H9 (cell line): ENCODE results near the gene BAZ1B. TPM values are rescaled to one million over a fixed set of nuclear protein-coding genes. Genes with fewer than 3 reads are reported as not detected.

Source experiments
- DNase-seq: peaks from one replicate; pipeline ENCODE4 v3.0.0-alpha.2; 2017
- H2AFZ ChIP-seq: one replicate; pipeline ENCODE4 v1.6.1; 2013; ENCODE audit warnings: mild to moderate bottlenecking, low read length, control low read depth, moderate library complexity
- H2AK5ac ChIP-seq: 2 replicates; pipeline ENCODE4 v1.6.1; 2013; ENCODE audit warnings: low read length, control low read depth, mixed read lengths; ENCODE audit not compliant: insufficient read length
- H2BK120ac ChIP-seq: one replicate; pipeline ENCODE4 v1.6.1; 2013; ENCODE audit warnings: low read depth, mild to moderate bottlenecking, low read length, control low read depth, inconsistent platforms; ENCODE audit not compliant: poor library complexity, severe bottlenecking
- H2BK12ac ChIP-seq: 2 replicates; pipeline ENCODE4 v1.6.1; 2013; ENCODE audit warnings: low read length, control low read depth, mixed read lengths, low read depth; ENCODE audit not compliant: insufficient read length
- H2BK15ac ChIP-seq: 2 replicates; pipeline ENCODE4 v1.6.1; 2013; ENCODE audit warnings: low read depth, low read length, control low read depth
- H2BK20ac ChIP-seq: one replicate; pipeline ENCODE4 v1.6.1; 2013; ENCODE audit warnings: low read depth, mild to moderate bottlenecking, low read length, control low read depth, inconsistent platforms; ENCODE audit not compliant: poor library complexity, severe bottlenecking
- H2BK5ac ChIP-seq: 2 replicates; pipeline ENCODE4 v1.6.1; 2013; ENCODE audit warnings: low read length, control low read depth, mixed read lengths; ENCODE audit not compliant: insufficient read length
- H3K14ac ChIP-seq: 2 replicates; pipeline ENCODE4 v1.6.1; 2013; ENCODE audit warnings: low read length, control low read depth; ENCODE audit not compliant: insufficient read depth
- H3K18ac ChIP-seq: 2 replicates; pipeline ENCODE4 v1.6.1; 2013; ENCODE audit warnings: low read depth, mild to moderate bottlenecking, mixed read lengths, low read length, control low read depth; ENCODE audit not compliant: insufficient read length
- H3K23ac ChIP-seq: 2 replicates; pipeline ENCODE4 v1.6.1; 2013; ENCODE audit warnings: low read length, control low read depth, mixed read lengths, low read depth; ENCODE audit not compliant: insufficient read length
- H3K23me2 ChIP-seq: 2 replicates; pipeline ENCODE4 v1.6.1; 2013; ENCODE audit warnings: low read depth, mild to moderate bottlenecking, mixed read lengths, low read length, control low read depth; ENCODE audit not compliant: insufficient read length, poor library complexity, severe bottlenecking
- H3K27ac ChIP-seq: 2 replicates; pipeline ENCODE4 v1.5.1; 2013; ENCODE audit warnings: low read length, control low read depth, mixed read lengths, low read depth; ENCODE audit not compliant: insufficient read length
- H3K27me3 ChIP-seq: 2 replicates; pipeline ENCODE4 v1.6.1; 2013; ENCODE audit warnings: low read length, control low read depth, inconsistent platforms; ENCODE audit not compliant: insufficient read depth
- H3K4ac ChIP-seq: 2 replicates; pipeline ENCODE4 v1.6.1; 2013; ENCODE audit warnings: low read depth, mild to moderate bottlenecking, control low read depth, inconsistent platforms, low read length, moderate library complexity
- H3K4me1 ChIP-seq: 2 replicates; pipeline ENCODE4 v1.6.1; 2013; ENCODE audit warnings: low read length, control low read depth, inconsistent platforms; ENCODE audit not compliant: insufficient read depth
- H3K4me2 ChIP-seq: 2 replicates; pipeline ENCODE4 v1.6.1; 2013; ENCODE audit warnings: low read length, control low read depth, mixed read lengths; ENCODE audit not compliant: insufficient read length, insufficient read depth
- H3K56ac ChIP-seq: 2 replicates; pipeline ENCODE4 v1.6.1; 2013; ENCODE audit warnings: low read depth, mild to moderate bottlenecking, mixed read lengths, low read length, control low read depth; ENCODE audit not compliant: insufficient read length
- H3K79me1 ChIP-seq: 2 replicates; pipeline ENCODE4 v1.6.1; 2013; ENCODE audit warnings: low read depth, mild to moderate bottlenecking, moderate library complexity, low read length, control low read depth, inconsistent platforms; ENCODE audit not compliant: insufficient read depth, poor library complexity, severe bottlenecking
- H3K79me2 ChIP-seq: 2 replicates; pipeline ENCODE4 v1.6.1; 2013; ENCODE audit warnings: low read length, control low read depth, inconsistent platforms; ENCODE audit not compliant: insufficient read depth
- H3K9ac ChIP-seq: 2 replicates; pipeline ENCODE4 v1.6.1; 2013; ENCODE audit warnings: low read length, control low read depth, mixed read lengths; ENCODE audit not compliant: insufficient read length; ENCODE audit errors: extremely low read depth
- H3K9me3 ChIP-seq: one replicate; pipeline ENCODE4 v1.6.1; 2013; ENCODE audit warnings: low read depth, low read length, inconsistent platforms; ENCODE audit not compliant: control insufficient read depth
- H3T11ph ChIP-seq: one replicate; pipeline ENCODE4 v1.6.1; 2013; ENCODE audit warnings: mild to moderate bottlenecking, low read length, control low read depth, inconsistent platforms
- H4K20me1 ChIP-seq: one replicate; pipeline ENCODE4 v1.6.1; 2013; ENCODE audit not compliant: control insufficient read depth, insufficient read length, insufficient read depth
- H4K5ac ChIP-seq: 2 replicates; pipeline ENCODE4 v1.6.1; 2013; ENCODE audit warnings: low read depth, mild to moderate bottlenecking, mixed read lengths, low read length, control low read depth; ENCODE audit not compliant: insufficient read length
- H4K8ac ChIP-seq: replicated peaks from 2 replicates; pipeline ENCODE4 v1.6.1; 2013; ENCODE audit warnings: low read length, control low read depth, mixed read lengths, low read depth; ENCODE audit not compliant: insufficient read length
- H4K91ac ChIP-seq: 2 replicates; pipeline ENCODE4 v1.6.1; 2013; ENCODE audit warnings: low read depth, mild to moderate bottlenecking, moderate library complexity, mixed read lengths, low read length, control low read depth; ENCODE audit not compliant: insufficient read length
- H3K27ac Mint-ChIP-seq, 3 experiments: 2 replicates in 2 of 3; 3 replicates in 1 of 3; pipeline ENCODE4 v1.8.0; 2020 to 2021; ENCODE audit warnings: mixed read lengths in 3 of 3, mild to moderate bottlenecking in 1 of 3, moderate library complexity in 1 of 3
- H3K27me3 Mint-ChIP-seq: 2 replicates; pipeline ENCODE4 v1.8.0; 2021; ENCODE audit warnings: low read depth, mild to moderate bottlenecking, moderate library complexity, mixed read lengths
- H3K36me3 Mint-ChIP-seq, 3 experiments: 2 replicates in 2 of 3; 3 replicates in 1 of 3; pipeline ENCODE4 v1.8.0; 2020 to 2021; ENCODE audit warnings: low read depth in 3 of 3, mixed read lengths in 3 of 3; ENCODE audit not compliant: insufficient read depth in 1 of 3
- H3K4me1 Mint-ChIP-seq, 2 experiments: 2 replicates each; pipeline ENCODE4 v1.8.0; 2020; ENCODE audit warnings: mixed read lengths in 2 of 2
- H3K4me3 Mint-ChIP-seq, 2 experiments: 2 replicates in 1 of 2; 3 replicates in 1 of 2; pipeline ENCODE4 v1.8.0; 2020 to 2021; ENCODE audit warnings: mild to moderate bottlenecking in 2 of 2, mixed read lengths in 2 of 2, moderate library complexity in 1 of 2
- H3K9me3 Mint-ChIP-seq, 2 experiments: 2 replicates in 1 of 2; 3 replicates in 1 of 2; pipeline ENCODE4 v1.8.0; 2020; ENCODE audit warnings: mild to moderate bottlenecking in 2 of 2, mixed read lengths in 2 of 2, moderate library complexity in 1 of 2
- WGBS: extraction: QIAGEN DNeasy Blood & Tissue Kit; methylation state at CpG from one replicate; pipeline ENCODE4 v1.1.7; 2013; ENCODE audit warnings: missing lambda C conversion rate, low lambda C conversion rate, mixed read lengths; ENCODE audit not compliant: insufficient read length; ENCODE audit errors: extremely low coverage; 5-methylcytosine and 5-hydroxymethylcytosine counted together
- total RNA-seq: library from RNA; stranded (reverse); gene quantifications from 2 replicates; pipeline ENCODE4 v1.2.1, GENCODE V29; 2021
- TF ChIP-seq, protein P1 (sequence below): fragments of 200-600 bp; sonication (generic); conservative IDR thresholded peaks from 3 replicates; pipeline ENCODE4 v1.8.0; 2021; ENCODE audit warnings: antibody characterized with exemption, mild to moderate bottlenecking

The BAZ1B gene
- total RNA-seq, 1 experiment from 2014 or later: 96.4 TPM

DNA sequence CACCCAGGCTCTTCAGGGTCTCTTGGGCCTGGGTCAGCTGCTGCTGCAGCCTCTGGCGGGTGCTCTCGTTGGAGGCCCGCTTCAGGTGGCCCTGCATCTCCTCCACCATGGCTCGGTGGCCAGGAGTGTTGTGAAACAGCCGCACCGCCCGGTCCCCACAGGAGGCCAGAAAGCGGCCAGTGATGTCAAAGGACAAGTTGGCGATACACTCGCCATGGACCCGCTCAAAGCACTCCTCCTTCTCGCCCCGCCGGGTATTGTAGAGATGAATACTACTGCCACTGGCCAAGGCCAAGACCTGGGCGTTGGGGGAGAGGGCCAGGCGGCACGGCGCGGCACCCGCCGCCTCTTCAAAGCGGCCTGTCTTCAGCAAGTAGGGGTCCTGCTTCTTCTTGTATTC is 48.4 kb upstream of the BAZ1B start:
- no peaks in the 10 kb centered on the region for H3K79me1 ChIP-seq
- H3K23ac ChIP-seq: no peak overlapping the region
- no peak overlapping the region for H2BK120ac ChIP-seq
- no peak overlapping the region for H3K9ac ChIP-seq
- H3K4me2 ChIP-seq: no peak overlapping the region
- no peak overlapping the region for H3K27ac Mint-ChIP-seq
- no peak overlapping the region for H3K4ac ChIP-seq
- H3K9me3 ChIP-seq: no peaks in the 10 kb centered on the region
- no peak overlapping the region for H4K5ac ChIP-seq
- no peak overlapping the region for H2AK5ac ChIP-seq
- no peak overlapping the region for H3K18ac ChIP-seq
- H4K91ac ChIP-seq: no peak overlapping the region
- H3K23me2 ChIP-seq: no peaks in the 10 kb centered on the region
- TF ChIP-seq, protein P1, sequence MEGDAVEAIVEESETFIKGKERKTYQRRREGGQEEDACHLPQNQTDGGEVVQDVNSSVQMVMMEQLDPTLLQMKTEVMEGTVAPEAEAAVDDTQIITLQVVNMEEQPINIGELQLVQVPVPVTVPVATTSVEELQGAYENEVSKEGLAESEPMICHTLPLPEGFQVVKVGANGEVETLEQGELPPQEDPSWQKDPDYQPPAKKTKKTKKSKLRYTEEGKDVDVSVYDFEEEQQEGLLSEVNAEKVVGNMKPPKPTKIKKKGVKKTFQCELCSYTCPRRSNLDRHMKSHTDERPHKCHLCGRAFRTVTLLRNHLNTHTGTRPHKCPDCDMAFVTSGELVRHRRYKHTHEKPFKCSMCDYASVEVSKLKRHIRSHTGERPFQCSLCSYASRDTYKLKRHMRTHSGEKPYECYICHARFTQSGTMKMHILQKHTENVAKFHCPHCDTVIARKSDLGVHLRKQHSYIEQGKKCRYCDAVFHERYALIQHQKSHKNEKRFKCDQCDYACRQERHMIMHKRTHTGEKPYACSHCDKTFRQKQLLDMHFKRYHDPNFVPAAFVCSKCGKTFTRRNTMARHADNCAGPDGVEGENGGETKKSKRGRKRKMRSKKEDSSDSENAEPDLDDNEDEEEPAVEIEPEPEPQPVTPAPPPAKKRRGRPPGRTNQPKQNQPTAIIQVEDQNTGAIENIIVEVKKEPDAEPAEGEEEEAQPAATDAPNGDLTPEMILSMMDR: no peak
- H4K20me1 ChIP-seq: no peaks in the 10 kb centered on the region
- no peak overlapping the region for H2BK15ac ChIP-seq
- DNase-seq: no peak
- no peak overlapping the region for H3T11ph ChIP-seq
- H2AFZ ChIP-seq: no peak overlapping the region
- no peak overlapping the region for H3K27ac ChIP-seq
- WGBS: no CpG with 5 or more reads among the region's 22 CpGs
- H3K4me1 ChIP-seq: no peaks in the 10 kb centered on the region
- H3K27me3 ChIP-seq: no peaks in the 10 kb centered on the region
- H2BK20ac ChIP-seq: no peak overlapping the region
- peaks cover 27 to 60% (median 59%) of the 10 kb centered on the region in 3 experiments; a peak in 6 of 7 replicates for H3K36me3 Mint-ChIP-seq
- peaks cover 10% of the 10 kb centered on the region for H3K27me3 Mint-ChIP-seq
- no peaks in the 10 kb centered on the region for H3K9me3 Mint-ChIP-seq
- H2BK5ac ChIP-seq: no peak overlapping the region
- H4K8ac ChIP-seq: no peak overlapping the region
- H3K14ac ChIP-seq: no peak overlapping the region
- H3K79me2 ChIP-seq: no peaks in the 10 kb centered on the region
- no peaks in the 10 kb centered on the region for H3K4me1 Mint-ChIP-seq
- no peak overlapping the region for H3K4me3 Mint-ChIP-seq
- no peak overlapping the region for H3K56ac ChIP-seq
- H2BK12ac ChIP-seq: no peak overlapping the region
